Upper lobe of left lung (tissue), 4 donors: ENCODE results near the gene OR56B4.
"Not testable (repeated sequence)": the region's sequence is repeated elsewhere in the genome, so short reads cannot be mapped to it uniquely, and the experiment has no call there.

ENCODE experiments used
- CTCF ChIP-seq, 6 experiments: fragments of 450-650 bp in 4 of 6; fragments of 200-600 bp in 2 of 6; sonication (generic) in 2 of 6; IDR thresholded peaks; one replicate each; pipeline ENCODE4 v1.5.1; 2016 to 2019; ENCODE audit warnings: antibody characterized with exemption in 6 of 6
- POLR2A ChIP-seq, 4 donors: fragments of 450-650 bp; IDR thresholded peaks; one replicate each; pipeline ENCODE4 v1.5.1; 2016 to 2017; ENCODE audit warnings: antibody characterized with exemption in 4 of 4, mild to moderate bottlenecking in 2 of 4
- POLR2AphosphoS5 ChIP-seq, 2 donors: sonication (generic); formaldehyde crosslinking; IDR thresholded peaks; one replicate each; pipeline ENCODE4 v1.5.1; 2017; ENCODE audit warnings: antibody characterized with exemption in 2 of 2

- TF ChIP-seq CTCF, POLR2A, POLR2AphosphoS5 (IDR thresholded peaks at IDR 0.05): not testable (repeated sequence)
These were observed 31.0 kb upstream of the OR56B4 start for GRCh38 chr11:6076443-6076842.
